A549 (cell line): ENCODE data around the gene SYP. TPM values are rescaled to one million over a fixed set of nuclear protein-coding genes. Genes with fewer than 3 reads are reported as not detected.
"Not testable (repeated sequence)": the region's sequence is repeated elsewhere in the genome, so short reads cannot be mapped to it uniquely, and the experiment has no call there.

ENCODE experiments used
- ATAC-seq, 2 experiments: fragments of 200-7000 bp in 1 of 2; fragments of >200 bp in 1 of 2; cut with Nextera tagmentation in 1 of 2; cut with Tn5 transposase in 1 of 2; 3 replicates each; pipeline versions ENCODE4 v1.8.0 to v1.9.1; 2018 to 2020; ENCODE audit warnings: mild to moderate bottlenecking in 1 of 2, moderate library complexity in 1 of 2
- CTCF ChIA-PET: fragments of 300-600 bp; sonication (Branson Sonifier 250); formaldehyde crosslinking; extraction: SDS; loops from one replicate; lab custom pipeline; 2021; ENCODE audit warnings: antibody characterized with exemption, inconsistent platforms; lab: Yijun Ruan, JAX
- POLR2A ChIA-PET: fragments of 350-600 bp; formaldehyde crosslinking; extraction: SDS; loops from one replicate; lab custom pipeline; 2021; ENCODE audit warnings: antibody characterized with exemption, inconsistent platforms; lab: Yijun Ruan, JAX
- DNase-seq, 2 experiments: peaks; one replicate each; pipeline versions ENCODE4 v3.0.0 to v3.0.0-alpha.2; 2011 to 2016; ENCODE audit warnings: low read depth in 1 of 2, low spot score in 1 of 2
- FAIRE-seq: peaks from 2 replicates; lab custom pipeline; 2011; peaks lifted over from hg19 to GRCh38; lab: Jason Lieb, UNC
- H3K27ac ChIP-seq, 2 experiments: fragments of >200 bp; sonication (Bioruptor Twin); formaldehyde crosslinking; 3 replicates each; pipeline ENCODE4 v1.5.1; 2016 to 2017
- H3K4me1 ChIP-seq: fragments of >200 bp; sonication (Bioruptor Twin); formaldehyde crosslinking; 3 replicates; pipeline ENCODE4 v1.6.1; 2016
- H3K4me2 ChIP-seq: fragments of >200 bp; sonication (Bioruptor Twin); formaldehyde crosslinking; 3 replicates; pipeline ENCODE4 v1.6.1; 2016
- H3K4me3 ChIP-seq: fragments of >200 bp; sonication (Bioruptor Twin); formaldehyde crosslinking; 3 replicates; pipeline ENCODE4 v1.5.1; 2016
- H3K9me3 ChIP-seq: fragments of >200 bp; sonication (Bioruptor Twin); formaldehyde crosslinking; 3 replicates; pipeline ENCODE4 v1.6.1; 2016
- BHLHE40 ChIP-seq: IDR thresholded peaks from 2 replicates; pipeline ENCODE4 v1.6.1; 2012; ENCODE audit warnings: low read depth, low read length, inconsistent platforms
- CEBPB ChIP-seq, 2 experiments: fragments of >200 bp in 1 of 2; sonication (Bioruptor Twin) in 1 of 2; formaldehyde crosslinking in 1 of 2; IDR thresholded peaks; 2 replicates each; pipeline ENCODE4 v1.6.1; 2012 to 2016
- CHD4 ChIP-seq: fragments of 200-600 bp; sonication (generic); IDR thresholded peaks from 2 replicates; pipeline ENCODE4 v1.6.1; 2016; ENCODE audit warnings: antibody characterized with exemption, mild to moderate bottlenecking, borderline replicate concordance
- EHF ChIP-seq: fragments of 250-450 bp; sonication (Bioruptor Pico); IDR thresholded peaks from 2 replicates; pipeline ENCODE4 v1.5.0; 2020; ENCODE audit warnings: mild to moderate bottlenecking
- FOSL2 ChIP-seq, 2 experiments: fragments of 450-650 bp in 1 of 2; fragments of >200 bp in 1 of 2; sonication (Bioruptor Twin) in 1 of 2; formaldehyde crosslinking; IDR thresholded peaks; 2 replicates each; pipeline versions ENCODE4 v1.5.0 to v1.6.1; 2016 to 2020; ENCODE audit warnings: mild to moderate bottlenecking in 1 of 2, moderate library complexity in 1 of 2
- HDAC2 ChIP-seq: fragments of 200-600 bp; sonication (generic); IDR thresholded peaks from 2 replicates; pipeline ENCODE4 v1.6.1; 2016
- HES2 ChIP-seq: fragments of >200 bp; sonication (Bioruptor Twin); formaldehyde crosslinking; IDR thresholded peaks from 2 replicates; pipeline ENCODE4 v1.6.1; 2016
- HOXB5 ChIP-seq: fragments of 250-450 bp; sonication (Bioruptor Pico); IDR thresholded peaks from 2 replicates; pipeline ENCODE4 v1.5.0; 2020; ENCODE audit warnings: mild to moderate bottlenecking, moderate library complexity
- JUN ChIP-seq, 2 experiments: fragments of >200 bp; sonication (Bioruptor Twin); formaldehyde crosslinking; IDR thresholded peaks; 2 replicates in 1 of 2; 3 replicates in 1 of 2; pipeline ENCODE4 v1.6.1; 2016 to 2017
- JUNB ChIP-seq: fragments of >200 bp; sonication (Bioruptor Twin); formaldehyde crosslinking; IDR thresholded peaks from 2 replicates; pipeline ENCODE4 v1.6.1; 2016
- MAX ChIP-seq: IDR thresholded peaks from 2 replicates; pipeline ENCODE4 v1.6.1; 2012
- NFE2L2 ChIP-seq: fragments of 150-350 bp; conservative IDR thresholded peaks from 2 replicates; pipeline ENCODE4 v1.6.1; 2014; ENCODE audit warnings: low read length
- NR3C1 ChIP-seq: fragments of >200 bp; sonication (Bioruptor Twin); formaldehyde crosslinking; IDR thresholded peaks from 3 replicates; pipeline ENCODE4 v1.6.1; 2017
- RAD21 ChIP-seq, 2 experiments: fragments of >200 bp in 1 of 2; sonication (Bioruptor Twin) in 1 of 2; formaldehyde crosslinking in 1 of 2; IDR thresholded peaks in 1 of 2; conservative IDR thresholded peaks in 1 of 2; 2 replicates in 1 of 2; 3 replicates in 1 of 2; pipeline ENCODE4 v1.6.1; 2012 to 2018; ENCODE audit warnings: inconsistent platforms in 1 of 2
- RFX5 ChIP-seq: fragments of 450-650 bp; IDR thresholded peaks from 2 replicates; pipeline ENCODE4 v1.7.1; 2014; ENCODE audit warnings: antibody characterized with exemption, mild to moderate bottlenecking, moderate library complexity
- RNF2 ChIP-seq: fragments of 200-600 bp; sonication (generic); IDR thresholded peaks from 2 replicates; pipeline ENCODE4 v1.6.1; 2016; ENCODE audit warnings: low read depth, mild to moderate bottlenecking, antibody characterized with exemption, moderate library complexity, borderline replicate concordance
- ZC3H11A ChIP-seq: fragments of 450-650 bp; IDR thresholded peaks from 2 replicates; pipeline ENCODE4 v1.6.1; 2014; ENCODE audit warnings: antibody characterized with exemption, mild to moderate bottlenecking
- WGBS: methylation state at CpG from one replicate; pipeline ENCODE4 v1.1.6; 2017; ENCODE audit errors: missing lambda C conversion rate; 5-methylcytosine and 5-hydroxymethylcytosine counted together
- polyA plus RNA-seq, 4 experiments: library from polyadenylated mRNA; depleted of rRNA in 3 of 4; stranded (reverse); fragments of >200 nt; fragmentation: RNase III in 1 of 4; extraction: RNeasy Plus Mini Kit Qiagen cat#74134 plus additional on column Dnase treatment in 1 of 4; gene quantifications; 2 replicates in 3 of 4; 3 replicates in 1 of 4; pipeline ENCODE4 v1.2.3, GENCODE V29; 2011 to 2017
- TF ChIP-seq, protein P1 (sequence below): IDR thresholded peaks from 2 replicates; pipeline ENCODE4 v1.6.1; 2012; ENCODE audit warnings: low read depth, borderline replicate concordance
- TF ChIP-seq, protein P2 (sequence below): fragments of 200-600 bp; sonication (generic); IDR thresholded peaks from 2 replicates; pipeline ENCODE4 v1.6.1; 2016; ENCODE audit warnings: antibody characterized with exemption, mild to moderate bottlenecking, moderate library complexity

Gene SYP
- polyA plus RNA-seq, 2 of the 4 experiments (the other 2 are of a cell fraction) = 1.3 to 3.8 TPM

GRCh38 chrX:49155243-49155899, 44.6 kb downstream of the SYP start (continued):
- no peak for TF ChIP-seq HES2
- TF ChIP-seq RNF2 = no peak
- no peak for TF ChIP-seq ZC3H11A
- no peak for TF ChIP-seq BHLHE40
- TF ChIP-seq HDAC2 = no peak
- no peak for TF ChIP-seq RFX5
- TF ChIP-seq, protein P1, sequence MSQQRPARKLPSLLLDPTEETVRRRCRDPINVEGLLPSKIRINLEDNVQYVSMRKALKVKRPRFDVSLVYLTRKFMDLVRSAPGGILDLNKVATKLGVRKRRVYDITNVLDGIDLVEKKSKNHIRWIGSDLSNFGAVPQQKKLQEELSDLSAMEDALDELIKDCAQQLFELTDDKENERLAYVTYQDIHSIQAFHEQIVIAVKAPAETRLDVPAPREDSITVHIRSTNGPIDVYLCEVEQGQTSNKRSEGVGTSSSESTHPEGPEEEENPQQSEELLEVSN = peak; percentile 22; the same call in 1 of the 2 replicates
- no peak for TF ChIP-seq JUNB
- TF ChIP-seq FOSL2 (IDR thresholded peaks at IDR 0.05) = no peak
- no peak for TF ChIP-seq FOSL2 (CRISPR knock-in tag; IDR thresholded peaks at IDR 0.05)
- TF ChIP-seq JUN (IDR thresholded peaks at IDR 0.05) = 0 out of 5 replicates have a peak, but pooled peaks of 1 of the 2 experiments have one; percentile 4

DNA sequence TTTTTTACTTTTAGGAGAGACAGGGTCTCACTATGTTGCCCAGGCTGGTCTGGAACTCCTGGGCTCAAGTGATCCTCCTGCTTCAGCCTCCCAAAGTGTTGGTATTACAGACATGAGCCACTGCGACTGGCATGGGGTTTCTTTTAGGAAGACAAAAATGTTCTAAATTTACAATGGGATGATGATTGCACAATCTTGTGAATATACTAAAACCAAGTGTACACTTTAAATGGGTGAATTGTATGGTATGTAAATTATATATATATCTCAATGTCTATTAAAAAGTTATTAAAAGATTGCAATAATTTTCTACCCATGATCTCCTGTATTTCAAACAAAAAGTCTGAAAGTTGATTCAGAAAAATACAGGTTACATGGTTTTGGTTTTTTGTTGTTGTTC, 46.5 kb downstream of the SYP start:
- POLR2A ChIA-PET = no interaction called here
- DNase-seq (no peak), ATAC-seq (no peak), FAIRE-seq (no peak)
- CTCF ChIA-PET = interaction anchor here (3.0 to 3.2 kb wide), 2 partner anchors 10 to 11 kb away, joined by 21 to 54 read pairs; no protein-coding TSS in a partner anchor
- Histone ChIP-seq H3K9me3 (no peaks in the 10 kb centered on the region), H3K27ac (no peak overlapping the region), H3K4me1 (peaks cover 17% of the 10 kb centered on the region), H3K4me2 (no peak overlapping the region), H3K4me3 (no peak overlapping the region)
- TF ChIP-seq JUNB (no peak), CEBPB (IDR thresholded peaks at IDR 0.05) (peak in 1 of 2 experiments; percentile 13; a peak in 1 of 4 replicates)
- WGBS = 94% methylated on average over 1 of the region's 1 CpG

DNA sequence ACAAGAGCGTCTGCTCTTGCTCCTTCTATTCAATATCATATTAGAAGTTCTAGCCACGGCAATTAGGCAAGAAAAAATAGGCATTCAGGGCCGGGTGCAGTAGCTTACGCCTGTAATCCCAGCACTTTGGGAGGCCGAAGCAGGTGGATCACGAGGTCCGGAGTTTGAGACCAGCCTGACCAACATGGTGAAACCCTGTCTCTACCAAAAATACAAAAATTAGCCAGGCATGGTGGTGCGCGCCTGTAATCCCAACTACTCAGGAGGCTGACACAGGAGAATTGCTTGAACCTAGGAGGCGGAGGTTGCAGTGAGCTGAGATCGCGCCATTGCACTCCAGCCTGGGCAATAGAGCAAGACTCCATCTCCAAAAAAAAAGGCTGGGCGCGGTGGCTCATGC, 50.7 kb downstream of the SYP start:
- H3K9me3 ChIP-seq, H3K4me3 ChIP-seq, FAIRE-seq, POLR2A ChIA-PET, DNase-seq, ATAC-seq: not testable (repeated sequence)
- Histone ChIP-seq H3K27ac (peak overlapping the region; percentile 79 to 83), H3K4me2 (peak overlapping the region; percentile 45), H3K4me1 (peaks cover 14% of the 10 kb centered on the region)
- 93% methylated on average over 12 of the region's 14 CpGs for WGBS
- CTCF ChIA-PET = interaction anchor here (1.3 kb wide), 1 partner anchor 15 kb away, joined by 3 read pairs; no protein-coding TSS in a partner anchor

GRCh38 chrX:49148390-49149100, 51.4 kb downstream of the SYP start:
- TF ChIP-seq MAX = 0 out of 2 replicates have a peak, but pooled peaks have one; percentile 12
- TF ChIP-seq, all 56 proteins: peak for 1; not testable (repeated sequence) for 55
- Histone ChIP-seq H3K27ac (peak overlapping the region; percentile 79 to 83), H3K4me2 (peak overlapping the region; percentile 45), H3K4me1 (peaks cover 14% of the 10 kb centered on the region)
- H3K9me3 ChIP-seq, POLR2A ChIA-PET, H3K4me3 ChIP-seq: not testable (repeated sequence)
- DNase-seq (peak in 1 of 2 experiments; percentile 59), FAIRE-seq (peak; percentile 67), ATAC-seq (peak in 1 of 2 experiments; percentile 80; a peak in 3 of 6 replicates)
- CTCF ChIA-PET = interaction anchor here (1.3 kb wide), 1 partner anchor 16 kb away, joined by 3 read pairs; no protein-coding TSS in a partner anchor
- WGBS = 70% methylated on average over 16 of the region's 21 CpGs

GRCh38 chrX:49147936-49148335, 52.1 kb downstream of the SYP start:
- ATAC-seq (no peak), FAIRE-seq (no peak), DNase-seq (no peak)
- POLR2A ChIA-PET = no interaction called here
- H3K27ac ChIP-seq = peak overlapping the region; percentile 79 to 83
- peaks cover 14% of the 10 kb centered on the region for H3K4me1 ChIP-seq
- peak overlapping the region; percentile 45 for H3K4me2 ChIP-seq
- CTCF ChIA-PET = no interaction called here
- WGBS = 90% methylated on average over 10 of the region's 13 CpGs
- no peak overlapping the region for H3K4me3 ChIP-seq
- H3K9me3 ChIP-seq = no peaks in the 10 kb centered on the region
- TF ChIP-seq RAD21 (conservative IDR thresholded peaks at IDR 0.05 in 1 of 2, IDR thresholded peaks at IDR 0.05 in 1 of 2) = no peak
- no peak for TF ChIP-seq EHF
- TF ChIP-seq CHD4 = no peak
- no peak for TF ChIP-seq NR3C1
- TF ChIP-seq HOXB5 (CRISPR knock-in tag) = no peak
- TF ChIP-seq MAX = no peak
- TF ChIP-seq, protein P1 = no peak
- no peak for TF ChIP-seq NFE2L2
- TF ChIP-seq, protein P2, sequence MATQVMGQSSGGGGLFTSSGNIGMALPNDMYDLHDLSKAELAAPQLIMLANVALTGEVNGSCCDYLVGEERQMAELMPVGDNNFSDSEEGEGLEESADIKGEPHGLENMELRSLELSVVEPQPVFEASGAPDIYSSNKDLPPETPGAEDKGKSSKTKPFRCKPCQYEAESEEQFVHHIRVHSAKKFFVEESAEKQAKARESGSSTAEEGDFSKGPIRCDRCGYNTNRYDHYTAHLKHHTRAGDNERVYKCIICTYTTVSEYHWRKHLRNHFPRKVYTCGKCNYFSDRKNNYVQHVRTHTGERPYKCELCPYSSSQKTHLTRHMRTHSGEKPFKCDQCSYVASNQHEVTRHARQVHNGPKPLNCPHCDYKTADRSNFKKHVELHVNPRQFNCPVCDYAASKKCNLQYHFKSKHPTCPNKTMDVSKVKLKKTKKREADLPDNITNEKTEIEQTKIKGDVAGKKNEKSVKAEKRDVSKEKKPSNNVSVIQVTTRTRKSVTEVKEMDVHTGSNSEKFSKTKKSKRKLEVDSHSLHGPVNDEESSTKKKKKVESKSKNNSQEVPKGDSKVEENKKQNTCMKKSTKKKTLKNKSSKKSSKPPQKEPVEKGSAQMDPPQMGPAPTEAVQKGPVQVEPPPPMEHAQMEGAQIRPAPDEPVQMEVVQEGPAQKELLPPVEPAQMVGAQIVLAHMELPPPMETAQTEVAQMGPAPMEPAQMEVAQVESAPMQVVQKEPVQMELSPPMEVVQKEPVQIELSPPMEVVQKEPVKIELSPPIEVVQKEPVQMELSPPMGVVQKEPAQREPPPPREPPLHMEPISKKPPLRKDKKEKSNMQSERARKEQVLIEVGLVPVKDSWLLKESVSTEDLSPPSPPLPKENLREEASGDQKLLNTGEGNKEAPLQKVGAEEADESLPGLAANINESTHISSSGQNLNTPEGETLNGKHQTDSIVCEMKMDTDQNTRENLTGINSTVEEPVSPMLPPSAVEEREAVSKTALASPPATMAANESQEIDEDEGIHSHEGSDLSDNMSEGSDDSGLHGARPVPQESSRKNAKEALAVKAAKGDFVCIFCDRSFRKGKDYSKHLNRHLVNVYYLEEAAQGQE = no peak
